ENCODE data around the gene RTN4RL2. TPM values are rescaled to one million over a fixed set of nuclear protein-coding genes. Genes with fewer than 3 reads are reported as not detected.
A peak's percentile ranks its signal among the peaks of the same experiment; 100 is the strongest.

Gene RTN4RL2
- total and polyA plus RNA-seq, 9 of the 15 experiments (the other 6 are each of a cell fraction or from before 2014, with no cell fraction given): 0.06 to 1.9 (median 0.34) TPM; not detected in 4

GRCh38 chr11:57499983-57500461 is 39.7 kb downstream of the RTN4RL2 start (continued):
- TF ChIP-seq PBX2 (CRISPR knock-in tag; IDR thresholded peaks at IDR 0.05; ENCODE audit: low read depth) (no peak), PBX2 (tag; conservative IDR thresholded peaks at IDR 0.05; ENCODE audit: low read depth) (peak; percentile 67), FIP1L1 (IDR thresholded peaks at IDR 0.05; ENCODE audit: low read depth, low read length, poor library complexity, severe bottlenecking) (no peak), ZC3H4 (CRISPR knock-in tag; IDR thresholded peaks at IDR 0.05; ENCODE audit: borderline replicate concordance) (no peak), KAT7 (CRISPR knock-in tag; IDR thresholded peaks at IDR 0.05; ENCODE audit: borderline replicate concordance) (no peak), PHB2 (IDR thresholded peaks at IDR 0.05; ENCODE audit: low read depth) (no peak), ZNF175 (CRISPR knock-in tag; IDR thresholded peaks at IDR 0.05; ENCODE audit: low read depth) (no peak), SUPT5H (IDR thresholded peaks at IDR 0.05) (no peak), PURB (CRISPR knock-in tag; IDR thresholded peaks at IDR 0.05; ENCODE audit: low read depth) (no peak), SAFB2 (IDR thresholded peaks at IDR 0.05; ENCODE audit: borderline replicate concordance, low read depth, low read length, severe bottlenecking) (no peak), ZBED1 (IDR thresholded peaks at IDR 0.05) (no peak), DDX20 (tag; IDR thresholded peaks at IDR 0.05; ENCODE audit: low read depth) (no peak), GTF2A2 (tag; IDR thresholded peaks at IDR 0.05) (no peak), ESRRA (IDR thresholded peaks at IDR 0.05; ENCODE audit: borderline replicate concordance, low read depth) (no peak), PHF8 (IDR thresholded peaks at IDR 0.05; ENCODE audit: borderline replicate concordance, low read length) (no peak), E2F5 (CRISPR knock-in tag; IDR thresholded peaks at IDR 0.05) (no peak), ZNF778 (CRISPR knock-in tag; IDR thresholded peaks at IDR 0.05) (no peak), ZNF253 (CRISPR knock-in tag; conservative IDR thresholded peaks at IDR 0.05) (no peak), CBX1 (IDR thresholded peaks at IDR 0.05; ENCODE audit: low read depth) (no peak), ZNF507 (tag; conservative IDR thresholded peaks at IDR 0.05) (no peak), TCF15 (CRISPR knock-in tag; IDR thresholded peaks at IDR 0.05) (no peak), BRD4 (IDR thresholded peaks at IDR 0.05) (no peak), MEF2A (IDR thresholded peaks at IDR 0.05; ENCODE audit: control insufficient read depth, low read depth, low read length) (no peak), BRF1 (IDR thresholded peaks at IDR 0.05; ENCODE audit: borderline replicate concordance, extremely low read depth, insufficient read length) (no peak), POLR2H (tag; IDR thresholded peaks at IDR 0.05; ENCODE audit: low read depth) (no peak)
- TF ChIP-seq, protein P1, sequence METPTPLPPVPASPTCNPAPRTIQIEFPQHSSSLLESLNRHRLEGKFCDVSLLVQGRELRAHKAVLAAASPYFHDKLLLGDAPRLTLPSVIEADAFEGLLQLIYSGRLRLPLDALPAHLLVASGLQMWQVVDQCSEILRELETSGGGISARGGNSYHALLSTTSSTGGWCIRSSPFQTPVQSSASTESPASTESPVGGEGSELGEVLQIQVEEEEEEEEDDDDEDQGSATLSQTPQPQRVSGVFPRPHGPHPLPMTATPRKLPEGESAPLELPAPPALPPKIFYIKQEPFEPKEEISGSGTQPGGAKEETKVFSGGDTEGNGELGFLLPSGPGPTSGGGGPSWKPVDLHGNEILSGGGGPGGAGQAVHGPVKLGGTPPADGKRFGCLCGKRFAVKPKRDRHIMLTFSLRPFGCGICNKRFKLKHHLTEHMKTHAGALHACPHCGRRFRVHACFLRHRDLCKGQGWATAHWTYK (CRISPR knock-in tag; IDR thresholded peaks at IDR 0.05): 0 out of 2 replicates have a peak, but pooled peaks have one; percentile 43
